Ishikawa (cell line): Measurements from ENCODE around the gene SCN4A.

ENCODE experiments used
- CEBPB ChIP-seq: IDR thresholded peaks from 2 replicates; pipeline ENCODE4 v1.6.1; 2012
- CREB1 ChIP-seq: IDR thresholded peaks from 2 replicates; pipeline ENCODE4 v1.6.1; 2012; ENCODE audit warnings: low read depth
- EGR1 ChIP-seq: IDR thresholded peaks from 2 replicates; pipeline ENCODE4 v1.6.1; 2012
- EP300 ChIP-seq: IDR thresholded peaks from 2 replicates; pipeline ENCODE4 v1.6.1; 2012; ENCODE audit warnings: borderline replicate concordance
- FOXM1 ChIP-seq: IDR thresholded peaks from 2 replicates; pipeline ENCODE4 v1.6.1; 2012; ENCODE audit warnings: low read depth, borderline replicate concordance
- NFIC ChIP-seq: IDR thresholded peaks from 2 replicates; pipeline ENCODE4 v1.6.1; 2012
- RAD21 ChIP-seq: IDR thresholded peaks from 2 replicates; pipeline ENCODE4 v1.6.1; 2012; ENCODE audit warnings: low read depth
- TAF1 ChIP-seq: IDR thresholded peaks from 2 replicates; pipeline ENCODE4 v1.6.1; 2012; ENCODE audit warnings: low read depth, mild to moderate bottlenecking
- TCF12 ChIP-seq: IDR thresholded peaks from 2 replicates; pipeline ENCODE4 v1.6.1; 2012; ENCODE audit warnings: low read depth
- TEAD4 ChIP-seq: IDR thresholded peaks from 2 replicates; pipeline ENCODE4 v1.6.1; 2012
- YY1 ChIP-seq: IDR thresholded peaks from 2 replicates; pipeline ENCODE4 v1.6.1; 2012; ENCODE audit warnings: low read depth
- ZBTB7A ChIP-seq: IDR thresholded peaks from 2 replicates; pipeline ENCODE4 v1.6.1; 2012; ENCODE audit warnings: low read depth
- TF ChIP-seq, protein P1 (sequence below): IDR thresholded peaks from 2 replicates; pipeline ENCODE4 v1.6.1; 2012
- TF ChIP-seq, protein P2 (sequence below): IDR thresholded peaks from 2 replicates; pipeline ENCODE4 v1.6.1; 2012
- TF ChIP-seq, protein P3 (sequence below): IDR thresholded peaks from 2 replicates; pipeline ENCODE4 v1.6.1; 2012; ENCODE audit warnings: low read depth, mild to moderate bottlenecking

Gene SCN4A

DNA sequence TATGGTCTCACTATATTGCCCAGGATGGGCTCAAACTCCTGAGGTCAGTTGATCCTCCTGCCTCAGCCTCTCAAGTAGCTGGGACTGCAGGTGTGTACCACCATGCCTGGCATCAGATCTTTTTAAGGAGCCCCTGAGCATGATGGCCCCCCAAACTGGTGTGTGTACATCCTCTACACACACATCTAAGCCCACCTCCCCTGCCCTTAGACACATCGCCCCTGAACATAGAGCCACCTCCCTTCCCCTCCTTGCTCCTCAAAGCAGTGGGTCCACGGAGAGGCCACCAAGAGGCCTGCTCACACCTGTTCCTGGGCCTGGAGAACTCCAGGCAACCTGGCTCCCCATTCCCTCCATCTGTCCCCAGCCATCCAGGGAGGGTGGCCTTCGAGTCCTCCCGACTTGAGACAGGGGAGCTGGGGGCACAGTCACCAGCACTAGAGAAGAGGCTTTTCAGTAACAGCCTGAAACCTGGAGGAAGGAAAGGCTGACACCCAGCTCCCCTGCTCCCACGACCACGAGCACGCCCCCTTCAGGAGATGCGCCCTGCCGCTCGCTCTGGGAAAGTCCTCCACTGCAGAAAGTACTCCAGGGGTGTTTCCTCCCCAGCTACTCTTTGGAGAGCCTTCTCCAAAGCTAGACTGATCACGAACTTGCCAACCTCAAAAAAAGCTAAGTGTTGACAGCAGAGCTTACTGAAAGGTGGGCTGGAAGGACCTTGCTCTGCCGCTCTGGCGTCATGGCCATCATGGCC, 12.8 kb upstream of the SCN4A start:
- TF ChIP-seq FOXM1: no peak
- no peak for TF ChIP-seq TEAD4
- TF ChIP-seq, protein P1, sequence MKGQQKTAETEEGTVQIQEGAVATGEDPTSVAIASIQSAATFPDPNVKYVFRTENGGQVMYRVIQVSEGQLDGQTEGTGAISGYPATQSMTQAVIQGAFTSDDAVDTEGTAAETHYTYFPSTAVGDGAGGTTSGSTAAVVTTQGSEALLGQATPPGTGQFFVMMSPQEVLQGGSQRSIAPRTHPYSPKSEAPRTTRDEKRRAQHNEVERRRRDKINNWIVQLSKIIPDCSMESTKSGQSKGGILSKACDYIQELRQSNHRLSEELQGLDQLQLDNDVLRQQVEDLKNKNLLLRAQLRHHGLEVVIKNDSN: no peak

DNA sequence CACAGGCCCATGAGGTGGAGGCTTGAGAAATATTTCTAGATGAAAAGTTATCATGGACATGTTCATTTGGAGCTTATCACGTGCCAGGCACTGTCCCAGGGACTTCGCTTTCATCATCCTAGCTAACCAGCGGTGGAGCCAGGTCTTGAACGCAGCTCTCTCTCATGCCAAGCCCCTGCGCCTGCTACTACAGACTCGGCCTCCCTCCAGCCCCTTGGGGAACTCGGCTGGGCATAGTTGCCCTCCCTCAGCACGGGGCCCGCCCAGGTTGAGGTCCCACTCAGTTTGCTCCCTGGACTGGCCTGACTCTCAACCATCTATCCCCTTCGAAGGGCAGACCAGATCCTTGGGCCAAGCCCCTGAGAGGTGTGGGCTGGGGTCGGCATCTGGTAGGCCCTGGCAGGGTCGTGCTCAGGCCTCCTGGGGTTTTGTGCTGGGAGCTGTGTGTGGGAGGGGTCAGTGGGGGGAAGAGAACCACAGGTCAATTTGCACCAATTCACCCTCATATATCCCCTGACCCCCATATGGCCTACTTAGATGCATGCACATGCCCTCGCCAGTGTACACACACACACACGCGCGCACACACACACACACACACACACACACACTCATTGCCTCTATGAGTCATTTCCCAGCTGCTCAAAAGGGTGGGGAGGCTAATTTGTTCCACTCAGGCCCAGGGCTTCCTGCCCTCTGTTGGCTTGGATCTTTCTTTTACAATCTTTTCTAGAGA, 12.1 kb upstream of the SCN4A start:
- TF ChIP-seq YY1: no peak
- no peak for TF ChIP-seq ZBTB7A
- no peak for TF ChIP-seq TEAD4
- TF ChIP-seq TAF1: no peak
- TF ChIP-seq EP300: no peak
- TF ChIP-seq FOXM1: no peak
- TF ChIP-seq, protein P2, sequence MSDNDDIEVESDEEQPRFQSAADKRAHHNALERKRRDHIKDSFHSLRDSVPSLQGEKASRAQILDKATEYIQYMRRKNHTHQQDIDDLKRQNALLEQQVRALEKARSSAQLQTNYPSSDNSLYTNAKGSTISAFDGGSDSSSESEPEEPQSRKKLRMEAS: no peak
- TF ChIP-seq RAD21: no peak
- TF ChIP-seq NFIC: no peak
- TF ChIP-seq CEBPB: no peak
- TF ChIP-seq, protein P3, sequence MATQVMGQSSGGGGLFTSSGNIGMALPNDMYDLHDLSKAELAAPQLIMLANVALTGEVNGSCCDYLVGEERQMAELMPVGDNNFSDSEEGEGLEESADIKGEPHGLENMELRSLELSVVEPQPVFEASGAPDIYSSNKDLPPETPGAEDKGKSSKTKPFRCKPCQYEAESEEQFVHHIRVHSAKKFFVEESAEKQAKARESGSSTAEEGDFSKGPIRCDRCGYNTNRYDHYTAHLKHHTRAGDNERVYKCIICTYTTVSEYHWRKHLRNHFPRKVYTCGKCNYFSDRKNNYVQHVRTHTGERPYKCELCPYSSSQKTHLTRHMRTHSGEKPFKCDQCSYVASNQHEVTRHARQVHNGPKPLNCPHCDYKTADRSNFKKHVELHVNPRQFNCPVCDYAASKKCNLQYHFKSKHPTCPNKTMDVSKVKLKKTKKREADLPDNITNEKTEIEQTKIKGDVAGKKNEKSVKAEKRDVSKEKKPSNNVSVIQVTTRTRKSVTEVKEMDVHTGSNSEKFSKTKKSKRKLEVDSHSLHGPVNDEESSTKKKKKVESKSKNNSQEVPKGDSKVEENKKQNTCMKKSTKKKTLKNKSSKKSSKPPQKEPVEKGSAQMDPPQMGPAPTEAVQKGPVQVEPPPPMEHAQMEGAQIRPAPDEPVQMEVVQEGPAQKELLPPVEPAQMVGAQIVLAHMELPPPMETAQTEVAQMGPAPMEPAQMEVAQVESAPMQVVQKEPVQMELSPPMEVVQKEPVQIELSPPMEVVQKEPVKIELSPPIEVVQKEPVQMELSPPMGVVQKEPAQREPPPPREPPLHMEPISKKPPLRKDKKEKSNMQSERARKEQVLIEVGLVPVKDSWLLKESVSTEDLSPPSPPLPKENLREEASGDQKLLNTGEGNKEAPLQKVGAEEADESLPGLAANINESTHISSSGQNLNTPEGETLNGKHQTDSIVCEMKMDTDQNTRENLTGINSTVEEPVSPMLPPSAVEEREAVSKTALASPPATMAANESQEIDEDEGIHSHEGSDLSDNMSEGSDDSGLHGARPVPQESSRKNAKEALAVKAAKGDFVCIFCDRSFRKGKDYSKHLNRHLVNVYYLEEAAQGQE: no peak
- no peak for TF ChIP-seq CREB1
- TF ChIP-seq TCF12: no peak
- TF ChIP-seq, protein P1: no peak
- no peak for TF ChIP-seq EGR1

DNA sequence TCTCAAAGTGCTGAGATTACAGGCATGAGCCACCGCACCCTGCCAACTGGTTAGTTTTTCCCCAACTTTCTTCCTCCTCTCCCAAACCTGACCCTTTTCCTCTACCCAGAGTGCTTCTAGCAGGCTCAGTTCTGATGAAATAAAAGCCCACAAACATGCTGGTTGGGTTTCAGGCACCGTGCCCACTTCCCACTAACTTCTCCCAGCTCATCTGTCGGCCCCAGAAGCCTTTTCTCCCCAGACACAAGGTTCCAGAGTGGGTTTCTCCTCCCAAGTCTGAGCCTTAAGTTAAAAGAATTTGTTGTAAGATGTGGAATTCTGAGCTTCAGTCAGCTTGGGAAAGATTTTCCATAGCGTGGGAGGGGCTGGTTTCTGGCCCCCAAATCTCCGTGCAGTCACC, 11.5 kb upstream of the SCN4A start:
- no peak for TF ChIP-seq TAF1

DNA sequence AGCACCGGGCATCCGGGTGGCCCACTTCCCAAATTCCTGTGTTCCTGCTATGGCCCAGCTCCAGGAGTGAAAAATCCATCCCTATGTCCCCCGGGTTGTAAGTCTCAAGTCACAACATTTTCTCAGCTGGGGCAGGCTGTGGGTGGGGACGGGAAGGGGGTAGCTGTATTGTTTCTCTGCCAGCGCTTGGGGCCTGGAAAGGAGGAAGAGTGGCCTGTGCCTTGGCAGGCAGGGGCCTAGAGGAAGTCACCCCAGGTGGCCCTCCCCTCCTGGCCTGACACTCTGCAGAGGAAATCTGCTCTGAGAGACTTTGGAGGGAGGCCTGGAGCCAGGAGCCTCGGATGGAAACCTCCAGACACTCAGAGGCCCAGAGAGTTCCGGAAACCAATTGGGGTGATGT, 10.6 kb upstream of the SCN4A start:
- TF ChIP-seq ZBTB7A: no peak
- TF ChIP-seq, protein P2: no peak
- TF ChIP-seq CREB1: no peak
- TF ChIP-seq FOXM1: no peak
- no peak for TF ChIP-seq TEAD4

DNA sequence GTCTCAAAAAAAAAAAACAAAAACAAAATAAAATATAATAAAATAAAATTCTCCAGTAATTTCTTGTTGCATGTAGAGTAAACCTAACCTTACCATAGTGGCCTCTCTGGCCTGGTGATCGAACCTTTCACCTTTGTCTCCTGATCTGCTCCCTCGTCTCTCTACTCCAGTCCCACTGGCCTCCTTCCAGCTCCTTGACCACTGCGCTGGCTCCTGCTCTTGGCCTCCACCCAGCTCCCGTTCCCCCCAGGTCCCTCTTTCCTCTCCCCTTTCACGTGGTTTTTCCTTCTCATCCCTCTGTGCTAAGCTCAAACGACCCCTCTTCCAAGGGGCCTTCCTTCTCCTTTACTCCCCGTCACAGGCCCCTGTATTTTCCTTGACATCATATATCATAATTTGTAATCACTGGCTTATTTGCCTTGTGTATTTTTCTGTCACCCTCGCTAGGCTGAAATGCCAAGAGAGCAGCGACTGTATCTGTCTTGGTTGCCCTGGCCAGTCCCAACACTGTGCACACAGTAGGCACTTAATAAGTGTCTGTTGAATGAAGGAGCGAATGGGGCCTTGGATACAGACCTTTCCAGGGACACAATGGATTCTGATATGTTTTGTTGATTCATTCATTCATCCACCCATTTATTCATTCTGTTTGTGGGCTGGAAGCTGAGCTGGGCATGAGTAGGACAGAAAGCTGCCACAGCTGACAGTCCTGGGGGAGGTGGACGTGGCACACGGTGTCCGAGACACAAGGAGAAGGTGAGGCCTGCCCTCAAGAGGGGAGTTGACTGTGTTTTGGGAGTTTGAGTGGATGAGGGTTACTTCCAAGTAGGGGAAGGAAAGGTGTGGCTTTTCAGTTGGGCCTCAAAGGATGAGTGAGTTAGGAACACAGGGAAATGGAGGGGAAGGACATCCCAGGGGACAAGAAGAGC, 5.8 kb upstream of the SCN4A start:
- TF ChIP-seq CREB1 (no peak), ZBTB7A (no peak), EP300 (no peak), EGR1 (no peak), RAD21 (no peak), CEBPB (no peak)

DNA sequence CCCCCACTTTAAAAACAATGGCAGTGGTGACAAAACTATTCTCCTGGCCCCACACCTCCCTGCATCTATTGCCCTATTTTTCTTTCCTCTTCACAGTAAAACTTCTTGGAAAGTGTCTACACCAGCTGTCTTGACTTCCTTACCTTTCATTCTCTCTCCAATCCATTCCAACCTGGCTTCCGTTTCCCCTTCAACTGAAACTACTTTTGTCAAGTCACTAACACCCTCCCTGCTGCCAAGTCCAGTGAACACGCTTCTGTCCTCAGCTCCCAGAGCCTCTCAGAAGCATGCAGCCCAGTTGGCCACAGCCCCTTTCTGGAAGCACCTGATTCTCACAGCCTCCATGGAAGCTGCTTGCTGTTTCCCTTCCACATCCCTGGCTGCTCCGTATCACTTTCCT, 4.0 kb upstream of the SCN4A start:
- no peak for TF ChIP-seq EP300
- TF ChIP-seq EGR1: no peak
- no peak for TF ChIP-seq YY1

DNA sequence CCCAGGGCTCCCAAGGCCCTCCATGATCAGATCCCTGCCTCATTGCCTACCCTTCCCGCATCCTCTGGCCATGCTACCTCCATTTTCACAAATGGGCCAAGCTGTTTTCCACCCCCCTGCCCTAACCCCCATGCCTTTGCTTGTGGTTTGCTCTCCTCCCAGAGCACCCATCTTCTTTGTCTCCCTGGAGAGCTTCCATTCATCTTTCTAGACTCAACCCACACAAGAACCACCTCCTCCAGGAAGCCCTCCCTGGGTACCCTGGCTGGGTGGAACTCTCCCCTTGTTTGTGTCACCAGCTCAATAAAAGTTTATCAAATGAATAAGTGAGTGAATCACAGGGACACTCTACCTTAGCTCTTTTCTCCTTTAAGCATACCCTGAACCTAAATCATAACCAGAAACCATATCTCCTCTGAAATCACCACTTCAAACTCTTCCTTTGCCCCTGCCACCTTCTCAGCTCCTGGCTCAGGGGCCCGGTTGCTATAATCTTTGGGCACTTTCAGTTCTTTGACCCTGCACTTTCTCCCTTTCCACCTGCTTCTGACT, 2.9 kb upstream of the SCN4A start:
- TF ChIP-seq ZBTB7A (no peak), CEBPB (no peak), EP300 (no peak), RAD21 (no peak), YY1 (no peak), TAF1 (no peak), TCF12 (no peak), EGR1 (no peak), NFIC (no peak), TEAD4 (no peak), CREB1 (no peak), FOXM1 (no peak)
- TF ChIP-seq, protein P2: no peak
